ENCODE results near the gene ELL.

- TF ChIP-seq CTCF (IDR thresholded peaks at IDR 0.05) (no peak), MAX (IDR thresholded peaks at IDR 0.05; ENCODE audit: low read depth) (no peak), RAD21 (IDR thresholded peaks at IDR 0.05; ENCODE audit: low read length) (no peak), EP300 (IDR thresholded peaks at IDR 0.05; ENCODE audit: borderline replicate concordance in 1 of 2, low read depth in 1 of 2, low read length in 1 of 2) (no peak), YY1 (IDR thresholded peaks at IDR 0.05; ENCODE audit: low read depth) (no peak), FOSL2 (IDR thresholded peaks at IDR 0.05; ENCODE audit: borderline replicate concordance, low read depth) (no peak), POLR2AphosphoS5 (IDR thresholded peaks at IDR 0.05; ENCODE audit: low read depth, low read length) (no peak), RCOR1 (IDR thresholded peaks at IDR 0.05; ENCODE audit: low read length) (no peak), NFIC (IDR thresholded peaks at IDR 0.05; ENCODE audit: borderline replicate concordance) (no peak), RFX5 (IDR thresholded peaks at IDR 0.05; ENCODE audit: low read length) (no peak), PBX3 (IDR thresholded peaks at IDR 0.05) (no peak), GABPA (IDR thresholded peaks at IDR 0.05; ENCODE audit: low read depth) (no peak), SMC3 (IDR thresholded peaks at IDR 0.05; ENCODE audit: low read depth, low read length) (no peak), USF2 (IDR thresholded peaks at IDR 0.05; ENCODE audit: borderline replicate concordance, low read depth, low read length) (no peak)
Measured at GRCh38 chr19:18531485-18531884, 9.6 kb upstream of the ELL start.
